H1 (cell line): Measurements from ENCODE around the gene COL26A1. TPM values are rescaled to one million over a fixed set of nuclear protein-coding genes. Genes with fewer than 3 reads are reported as not detected.

Source experiments
- CTCF ChIA-PET: fragments of 300-600 bp; sonication (Branson Sonifier 250); formaldehyde crosslinking; loops from one replicate; lab custom pipeline; 2021; ENCODE audit not compliant: partially characterized antibody; lab: Charles Lee
- POLR2A ChIA-PET: fragments of 300-600 bp; sonication (Branson Sonifier 250); formaldehyde crosslinking; loops from one replicate; lab custom pipeline; 2021; ENCODE audit warnings: inconsistent platforms; ENCODE audit not compliant: partially characterized antibody; lab: Charles Lee
- DNase-seq, 2 experiments: peaks; one replicate each; pipeline versions ENCODE4 v3.0.0 to v3.0.0-alpha.2; 2010 to 2022; ENCODE audit warnings: low spot score in 2 of 2, low read depth in 1 of 2, mixed read lengths in 1 of 2
- FAIRE-seq: peaks from 2 replicates; lab custom pipeline; 2011; peaks lifted over from hg19 to GRCh38; lab: Jason Lieb, UNC
- H2AFZ ChIP-seq: 2 replicates; pipeline ENCODE4 v1.8.1; 2012; ENCODE audit warnings: low read length, inconsistent platforms
- H2AK5ac ChIP-seq: 2 replicates; pipeline ENCODE4 v1.6.1; 2013; ENCODE audit warnings: low read depth, low read length
- H2BK120ac ChIP-seq: replicated peaks from 2 replicates; pipeline ENCODE3; 2013; ENCODE audit warnings: low read depth, low read length, inconsistent platforms
- H2BK12ac ChIP-seq: 2 replicates; pipeline ENCODE4 v1.6.1; 2013; ENCODE audit warnings: low read depth, low read length
- H2BK15ac ChIP-seq: 2 replicates; pipeline ENCODE4 v1.6.1; 2013; ENCODE audit warnings: low read length
- H2BK20ac ChIP-seq: 2 replicates; pipeline ENCODE4 v1.6.1; 2013; ENCODE audit warnings: low read length
- H2BK5ac ChIP-seq: 2 replicates; pipeline ENCODE4 v1.6.1; 2013; ENCODE audit warnings: low read depth, low read length
- H3K14ac ChIP-seq: 2 replicates; pipeline ENCODE4 v1.6.1; 2013; ENCODE audit warnings: inconsistent platforms; ENCODE audit not compliant: insufficient read length
- H3K18ac ChIP-seq: 2 replicates; pipeline ENCODE4 v1.6.1; 2013; ENCODE audit warnings: low read length; ENCODE audit errors: extremely low read depth
- H3K23ac ChIP-seq: 2 replicates; pipeline ENCODE4 v1.6.1; 2013; ENCODE audit warnings: inconsistent platforms; ENCODE audit not compliant: insufficient read length
- H3K23me2 ChIP-seq: 2 replicates; pipeline ENCODE4 v1.6.1; 2013; ENCODE audit warnings: low read depth, low read length
- H3K27ac ChIP-seq: 2 replicates; pipeline ENCODE4 v1.6.1; 2011; ENCODE audit warnings: low read depth, low read length, inconsistent platforms
- H3K27me3 ChIP-seq, 4 experiments: replicated peaks in 1 of 4; 1 replicate in 1 of 4; 2 replicates in 3 of 4; pipeline versions ENCODE4 v1.6.1 to v1.8.1; 2011 to 2013; ENCODE audit warnings: low read length in 3 of 4, mild to moderate bottlenecking in 3 of 4, inconsistent platforms in 2 of 4, mixed read lengths in 2 of 4, moderate library complexity in 1 of 4; ENCODE audit not compliant: control insufficient read depth in 3 of 4, insufficient read depth in 3 of 4; ENCODE audit errors: extremely low read depth in 1 of 4
- H3K36me3 ChIP-seq, 4 experiments: 2 replicates each; pipeline versions ENCODE4 v1.6.1 to v1.8.1; 2011 to 2013; ENCODE audit warnings: mild to moderate bottlenecking in 4 of 4, low read length in 3 of 4, moderate library complexity in 2 of 4, control low read depth in 1 of 4, inconsistent platforms in 1 of 4; ENCODE audit not compliant: insufficient read depth in 4 of 4, control insufficient read depth in 2 of 4
- H3K4ac ChIP-seq: replicated peaks from 2 replicates; pipeline ENCODE3; 2013; ENCODE audit warnings: low read length, low read depth, mixed read lengths, inconsistent platforms; ENCODE audit not compliant: insufficient read length
- H3K4me1 ChIP-seq, 4 experiments: replicated peaks in 1 of 4; 1 replicate in 1 of 4; 2 replicates in 3 of 4; pipeline versions ENCODE4 v1.6.1 to v1.8.1; 2011 to 2013; ENCODE audit warnings: low read length in 3 of 4, inconsistent platforms in 2 of 4, mixed read lengths in 1 of 4; ENCODE audit not compliant: insufficient read depth in 4 of 4, control insufficient read depth in 3 of 4
- H3K4me2 ChIP-seq, 2 experiments: 2 replicates each; pipeline versions ENCODE4 v1.6.1 to v1.8.1; 2011 to 2013; ENCODE audit warnings: low read depth in 2 of 2, low read length in 2 of 2, control low read depth in 1 of 2, inconsistent platforms in 1 of 2, mild to moderate bottlenecking in 1 of 2; ENCODE audit not compliant: insufficient read depth in 1 of 2
- H3K4me3 ChIP-seq, 4 experiments: fragments of 200-600, 300-600 bp in 1 of 4; sonication (generic), shearing (Covaris generic), sonication (Bioruptor Twin) in 1 of 4; 2 replicates each; pipeline versions ENCODE4 v1.5.1 to v1.8.1; 2011 to 2016; ENCODE audit warnings: low read length in 4 of 4, low read depth in 3 of 4, control low read depth in 2 of 4, inconsistent platforms in 2 of 4, mild to moderate bottlenecking in 2 of 4, mixed read lengths in 1 of 4, moderate library complexity in 1 of 4; ENCODE audit not compliant: insufficient read depth in 2 of 4; ENCODE audit errors: extremely low read depth in 1 of 4
- H3K56ac ChIP-seq: replicated peaks from 2 replicates; pipeline ENCODE3; 2013; ENCODE audit warnings: low read depth, mild to moderate bottlenecking, mixed read lengths, low read length, inconsistent platforms; ENCODE audit not compliant: insufficient read length
- H3K79me1 ChIP-seq: 2 replicates; pipeline ENCODE4 v1.6.1; 2013; ENCODE audit warnings: low read depth, low read length, control low read depth
- H3K79me2 ChIP-seq, 2 experiments: 2 replicates each; pipeline versions ENCODE4 v1.6.1 to v1.8.1; 2012 to 2013; ENCODE audit warnings: low read length in 2 of 2, mild to moderate bottlenecking in 2 of 2, inconsistent platforms in 1 of 2; ENCODE audit not compliant: insufficient read depth in 2 of 2, control insufficient read depth in 1 of 2
- H3K9ac ChIP-seq, 4 experiments: replicated peaks in 1 of 4; 1 replicate in 1 of 4; 2 replicates in 3 of 4; pipeline versions ENCODE4 v1.6.1 to v1.8.1; 2011 to 2013; ENCODE audit warnings: low read depth in 3 of 4, low read length in 3 of 4, control low read depth in 2 of 4, mild to moderate bottlenecking in 2 of 4, moderate library complexity in 2 of 4, inconsistent platforms in 1 of 4; ENCODE audit errors: extremely low read depth in 1 of 4
- H3K9me3 ChIP-seq, 2 experiments: 2 replicates each; pipeline versions ENCODE4 v1.6.1 to v1.8.1; 2012 to 2013; ENCODE audit warnings: mild to moderate bottlenecking in 2 of 2, moderate library complexity in 2 of 2, control low read depth in 1 of 2, inconsistent platforms in 1 of 2, low read depth in 1 of 2, low read length in 1 of 2, mixed read lengths in 1 of 2; ENCODE audit not compliant: insufficient read depth in 2 of 2
- H4K20me1 ChIP-seq, 2 experiments: replicated peaks in 1 of 2; 2 replicates each; pipeline versions ENCODE3 to v1.8.1; 2011 to 2013; ENCODE audit warnings: inconsistent platforms in 2 of 2, low read length in 2 of 2, mild to moderate bottlenecking in 1 of 2; ENCODE audit not compliant: insufficient read depth in 2 of 2, control insufficient read depth in 1 of 2
- H4K5ac ChIP-seq: 2 replicates; pipeline ENCODE4 v1.6.1; 2013; ENCODE audit warnings: low read length, low read depth, mixed read lengths, inconsistent platforms; ENCODE audit not compliant: insufficient read length
- H4K8ac ChIP-seq: 2 replicates; pipeline ENCODE4 v1.8.0; 2013; ENCODE audit warnings: mild to moderate bottlenecking, moderate library complexity, low read length, inconsistent platforms; ENCODE audit not compliant: insufficient read depth; ENCODE audit errors: extremely low read depth
- H4K91ac ChIP-seq: replicated peaks from 2 replicates; pipeline ENCODE3; 2013; ENCODE audit warnings: low read length, mixed read lengths, inconsistent platforms; ENCODE audit not compliant: insufficient read length
- CEBPB ChIP-seq: IDR thresholded peaks from 2 replicates; pipeline ENCODE4 v1.6.1; 2012; ENCODE audit warnings: low read depth, low read length
- RAD21 ChIP-seq, 2 experiments: IDR thresholded peaks in 1 of 2; conservative IDR thresholded peaks in 1 of 2; 2 replicates each; pipeline ENCODE4 v1.6.1; 2011; ENCODE audit warnings: low read depth in 2 of 2, low read length in 2 of 2, improper control_type of control experiment in 1 of 2, inconsistent platforms in 1 of 2, mild to moderate bottlenecking in 1 of 2, moderate library complexity in 1 of 2
- RXRA ChIP-seq: IDR thresholded peaks from 2 replicates; pipeline ENCODE4 v1.6.1; 2011; ENCODE audit warnings: low read depth, mild to moderate bottlenecking, low read length, moderate library complexity; ENCODE audit not compliant: insufficient read depth
- SP2 ChIP-seq: IDR thresholded peaks from 2 replicates; pipeline ENCODE4 v1.6.1; 2012; ENCODE audit warnings: mild to moderate bottlenecking, low read length, inconsistent platforms
- WGBS, 2 experiments: shearing (Covaris generic) in 1 of 2; methylation state at CpG; one replicate each; pipeline versions ENCODE4 v1.1.6 to v1.1.7; 2013 to 2015; ENCODE audit warnings: low lambda C conversion rate in 2 of 2, mixed read lengths in 2 of 2, inconsistent platforms in 1 of 2, low coverage in 1 of 2, missing lambda C conversion rate in 1 of 2; ENCODE audit not compliant: insufficient replicate concordance in 2 of 2, insufficient coverage in 1 of 2, insufficient read length in 1 of 2; ENCODE audit errors: extremely low coverage in 1 of 2, missing lambda C conversion rate in 1 of 2; 5-methylcytosine and 5-hydroxymethylcytosine counted together
- polyA plus RNA-seq, 7 experiments: library from polyadenylated mRNA; depleted of rRNA in 3 of 7; stranded (reverse) in 5 of 7; unstranded in 2 of 7; fragments of >200 nt in 5 of 7; fragments of 200-250 nt in 2 of 7; gene quantifications; 1 replicate in 5 of 7; 2 replicates in 1 of 7; 4 replicates in 1 of 7; pipeline versions ENCODE4 v1.2.1 to v1.2.3, GENCODE V29; 2011 to 2013; ENCODE audit warnings: missing spikeins in 2 of 7, mixed read lengths in 2 of 7
- total RNA-seq: library from RNA; stranded (reverse); fragmentation: NEBNext Ultra II Directional; extraction: Animal tissue kit (Norgen Biotek cat#: 25700); gene quantifications from 2 replicates; pipeline ENCODE4 v1.2.1, GENCODE V29; 2021

The COL26A1 gene
- total and polyA plus RNA-seq, 2 of the 8 experiments (the other 6 are each of a cell fraction or from before 2014, with no cell fraction given): 51.1 to 68.8 TPM

- Histone ChIP-seq H3K4me3 (no peak overlapping the region), H2BK12ac (peak overlapping the region; percentile 20), H2BK120ac (no peak overlapping the region), H3K36me3 (no peaks in the 10 kb centered on the region), H2BK20ac (peak overlapping the region; percentile 40; the same call in 1 of the 2 replicates), H2BK15ac (peak overlapping the region; percentile 83; the same call in 1 of the 2 replicates), H3K79me2 (no peaks in the 10 kb centered on the region), H4K5ac (no peak overlapping the region), H3K9me3 (no peaks in the 10 kb centered on the region), H2AK5ac (no peak overlapping the region), H4K8ac (peak overlapping the region; percentile 39; the same call in 1 of the 2 replicates), H3K4ac (no peak overlapping the region), H3K27me3 (0 out of 7 replicates have a peak, but pooled peaks cover 0 to 2% (median 0%) of the 10 kb centered on the region in 4 experiments), H3K23ac (no peak overlapping the region), H4K91ac (peak overlapping the region; percentile 20), H2BK5ac (peak overlapping the region; percentile 20; the same call in 1 of the 2 replicates), H3K14ac (no peak overlapping the region), H3K56ac (no peak overlapping the region), H3K9ac (no peak overlapping the region), H3K4me1 (peaks cover 9 to 21% (median 14%) of the 10 kb centered on the region in 4 experiments), H3K23me2 (no peaks in the 10 kb centered on the region), H4K20me1 (no peaks in the 10 kb centered on the region), H2AFZ (no peak overlapping the region), H3K18ac (peak overlapping the region; percentile 57; the same call in 1 of the 2 replicates), H3K79me1 (no peaks in the 10 kb centered on the region), H3K4me2 (peak overlapping the region; percentile 10 to 67; a peak in 1 of 4 replicates), H3K27ac (no peak overlapping the region)
- POLR2A ChIA-PET: interaction anchor here (1.1 to 4.1 kb wide), 3 partner anchors 16 to 166 kb away, joined by 3 to 29 read pairs (median 4); partner anchors contain the start of gene IFT22
- CTCF ChIA-PET: interaction anchor here (0.9 kb wide), 1 partner anchor 22 kb away, joined by 4 read pairs; no protein-coding TSS in a partner anchor
- FAIRE-seq (no peak), DNase-seq (no peak)
- TF ChIP-seq RAD21 (IDR thresholded peaks at IDR 0.05 in 1 of 2, conservative IDR thresholded peaks at IDR 0.05 in 1 of 2; ENCODE audit: low read depth in 2 of 2, low read length in 2 of 2) (no peak), CEBPB (no peak), SP2 (no peak), RXRA (no peak)
- 85% methylated on average over 4 of the region's 4 CpGs; no CpG with 5 or more reads in 1 of the 2 experiments for WGBS, 2 experiments
Observed at GRCh38 chr7:101487105-101487458, 124.4 kb downstream of the COL26A1 start.
